Measurements from ENCODE around the gene SYNPO2.
A peak's percentile ranks its signal among the peaks of the same experiment; 100 is the strongest.
"Not testable (repeated sequence)": the region's sequence is repeated elsewhere in the genome, so short reads cannot be mapped to it uniquely, and the experiment has no call there.

SYNPO2 gene

DNA sequence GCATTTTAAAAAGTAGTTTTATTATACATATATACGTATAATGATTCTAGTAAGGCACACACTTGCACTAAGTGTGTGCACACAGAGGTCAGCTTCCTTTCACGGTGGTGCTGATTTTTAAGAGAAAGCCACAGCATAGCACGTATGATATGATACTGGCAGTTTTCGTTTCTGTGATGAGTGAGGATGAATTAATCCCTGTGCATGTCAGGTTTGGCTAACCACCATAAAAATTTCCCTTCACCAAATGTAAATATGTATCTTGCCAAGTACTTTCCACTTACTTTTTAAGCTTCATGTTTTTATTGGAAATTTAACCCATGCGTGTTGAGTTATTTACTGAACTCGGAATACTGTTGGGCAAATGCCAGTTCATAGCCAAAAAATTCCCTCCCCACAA is 84.6 kb downstream of the SYNPO2 start:
- no peak for DNase-seq (ENCODE audit: low read depth in 1 of 2, low spot score in 1 of 2)

DNA sequence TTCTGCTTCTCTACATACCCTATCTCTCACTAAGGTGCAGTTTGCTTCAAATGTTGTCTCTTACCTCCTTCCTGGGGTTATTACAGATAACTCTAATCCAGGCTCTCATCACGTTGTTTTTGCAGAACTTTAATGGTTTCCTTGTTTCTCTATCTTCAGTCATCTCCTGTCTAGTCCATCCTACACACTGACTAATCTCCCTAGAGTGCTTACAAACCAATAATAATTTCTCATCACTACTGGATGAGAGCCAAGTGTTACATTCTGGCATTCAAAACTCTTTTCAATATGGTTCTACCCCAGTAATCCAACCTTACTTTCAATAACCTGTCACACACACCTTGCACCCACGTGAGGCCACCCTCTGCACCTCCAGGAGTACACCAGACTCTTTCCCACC is 86.1 kb downstream of the SYNPO2 start:
- DNase-seq (ENCODE audit: low read depth in 1 of 2, low spot score in 1 of 2), result no peak

DNA sequence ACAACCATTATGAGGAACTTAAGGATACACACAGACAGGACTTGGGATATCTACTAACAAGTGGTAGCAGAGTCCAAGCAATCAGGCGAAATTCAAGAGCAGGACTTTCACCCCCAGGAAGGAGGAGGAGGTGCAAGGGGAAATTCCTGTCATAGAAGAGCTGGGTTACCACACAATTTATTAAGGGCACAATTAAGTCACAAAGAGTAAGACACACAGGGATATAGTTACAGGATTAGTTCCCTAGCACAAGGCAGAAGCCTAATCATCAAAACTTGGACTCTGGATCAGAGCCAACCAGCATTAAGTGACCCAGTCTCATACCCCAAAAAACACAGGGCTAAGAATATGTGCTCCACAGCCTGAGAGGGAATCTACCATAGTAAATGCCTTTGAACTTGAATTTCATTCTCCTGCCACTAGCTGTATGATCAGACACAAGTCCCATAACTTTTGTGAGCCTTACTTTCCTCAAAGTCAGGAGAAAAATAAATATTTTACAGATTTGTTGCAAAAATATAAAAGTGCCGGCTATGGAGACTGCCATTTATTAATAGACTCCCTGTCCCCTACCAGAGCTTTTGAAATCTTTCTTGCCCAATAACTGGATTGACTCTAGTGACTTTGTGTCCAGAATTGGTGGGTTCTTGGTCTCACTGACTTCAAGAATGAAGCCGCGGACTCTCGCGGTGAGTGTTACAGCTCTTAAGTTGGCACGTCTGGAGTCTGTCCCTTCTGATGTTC is 87.0 kb downstream of the SYNPO2 start:
- DNase-seq (ENCODE audit: low read depth in 1 of 2, low spot score in 1 of 2), result no peak

DNA sequence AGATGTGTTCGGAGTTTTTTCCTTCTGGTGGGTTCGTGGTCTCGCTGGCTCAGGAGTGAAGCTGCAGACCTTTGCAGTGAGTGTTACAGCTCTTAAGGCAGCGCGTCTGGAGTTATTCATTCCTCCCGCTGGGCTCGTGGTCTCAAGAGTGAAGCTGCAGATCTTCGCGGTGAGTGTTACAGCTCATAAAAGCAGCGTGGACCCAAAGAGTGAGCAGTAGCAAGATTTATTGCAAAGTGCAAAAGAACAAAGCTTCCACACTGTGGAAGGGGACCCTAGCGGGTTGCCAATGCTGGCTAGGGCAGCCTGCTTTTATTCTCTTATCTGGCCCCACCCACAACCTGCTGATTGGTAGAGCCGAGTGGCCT is 87.5 kb downstream of the SYNPO2 start:
- not testable (repeated sequence) for DNase-seq (ENCODE audit: low read depth in 1 of 2, low spot score in 1 of 2)

DNA sequence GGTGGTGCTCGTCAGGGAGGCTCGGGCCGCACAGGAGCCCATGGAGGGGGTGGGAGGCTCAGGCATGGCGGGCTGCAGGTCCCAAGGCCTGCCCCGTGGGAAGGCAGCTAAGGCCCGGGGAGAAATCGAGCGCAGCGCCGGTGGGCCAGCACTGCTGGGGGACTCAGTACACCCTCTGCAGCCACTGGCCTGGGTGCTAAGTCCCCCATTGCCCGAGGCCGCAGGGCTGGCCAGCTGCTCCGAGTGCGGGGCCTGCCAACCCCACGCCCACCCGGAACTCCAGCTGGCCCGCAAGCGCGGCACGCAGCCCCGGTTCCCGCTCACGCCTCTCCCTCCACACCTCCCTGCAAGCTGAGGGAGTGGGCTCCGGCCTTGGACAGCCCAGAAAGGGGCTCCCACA is 88.4 kb downstream of the SYNPO2 start:
- DNase-seq (ENCODE audit: low read depth in 1 of 2, low spot score in 1 of 2), result not testable (repeated sequence)

DNA sequence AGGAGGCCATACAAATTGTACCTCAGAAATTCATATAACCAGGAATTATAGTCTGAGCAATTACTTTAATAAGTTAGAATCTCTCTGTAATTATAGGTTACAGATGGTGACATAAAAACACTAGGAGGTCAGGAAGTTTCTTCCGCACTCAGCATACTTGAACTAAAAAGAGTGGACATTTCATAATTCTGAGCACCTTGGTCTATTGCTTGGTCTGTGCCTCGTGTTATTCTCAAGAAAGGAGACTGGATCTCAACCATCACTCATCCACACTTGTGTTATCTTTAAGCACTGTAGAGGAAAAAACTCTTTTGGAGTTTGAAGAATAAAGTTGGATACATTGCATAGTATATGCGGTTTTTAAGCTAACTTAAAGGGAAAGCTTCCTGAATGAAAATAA is 91.1 kb downstream of the SYNPO2 start:
- no peak for DNase-seq (ENCODE audit: low read depth in 1 of 2, low spot score in 1 of 2)

DNA sequence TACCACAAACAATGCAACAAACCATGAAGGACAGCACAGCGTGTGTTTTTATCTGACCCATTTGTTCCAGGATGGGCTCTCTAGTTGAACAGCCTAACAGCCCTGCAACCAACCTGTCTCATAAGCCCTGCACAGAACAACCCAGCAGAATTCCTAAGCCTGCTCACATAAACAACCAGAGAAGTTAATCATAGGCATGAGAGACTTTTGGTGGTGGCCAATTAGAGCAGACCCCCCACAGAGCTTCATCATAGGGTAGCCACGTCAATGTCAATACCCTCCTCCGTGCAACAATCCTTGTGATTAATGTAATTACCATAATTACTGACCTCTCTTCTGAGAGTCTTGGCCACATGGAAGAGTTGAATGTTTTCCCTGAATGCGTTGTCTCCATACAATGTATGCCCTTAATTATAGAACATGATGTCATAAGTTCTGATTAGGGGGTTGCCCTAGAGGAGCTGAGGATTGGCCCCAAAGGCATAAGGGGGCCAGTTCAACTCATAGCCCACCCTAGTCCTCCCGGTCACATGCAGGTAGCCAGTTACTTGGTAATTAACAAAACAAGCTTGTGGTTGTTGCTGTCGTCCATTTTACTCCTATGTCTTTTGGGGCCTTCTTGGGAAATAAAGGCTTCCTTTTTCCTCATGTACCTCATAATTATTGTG is 92.7 kb downstream of the SYNPO2 start:
- DNase-seq (ENCODE audit: low read depth in 1 of 2, low spot score in 1 of 2), result no peak

DNA sequence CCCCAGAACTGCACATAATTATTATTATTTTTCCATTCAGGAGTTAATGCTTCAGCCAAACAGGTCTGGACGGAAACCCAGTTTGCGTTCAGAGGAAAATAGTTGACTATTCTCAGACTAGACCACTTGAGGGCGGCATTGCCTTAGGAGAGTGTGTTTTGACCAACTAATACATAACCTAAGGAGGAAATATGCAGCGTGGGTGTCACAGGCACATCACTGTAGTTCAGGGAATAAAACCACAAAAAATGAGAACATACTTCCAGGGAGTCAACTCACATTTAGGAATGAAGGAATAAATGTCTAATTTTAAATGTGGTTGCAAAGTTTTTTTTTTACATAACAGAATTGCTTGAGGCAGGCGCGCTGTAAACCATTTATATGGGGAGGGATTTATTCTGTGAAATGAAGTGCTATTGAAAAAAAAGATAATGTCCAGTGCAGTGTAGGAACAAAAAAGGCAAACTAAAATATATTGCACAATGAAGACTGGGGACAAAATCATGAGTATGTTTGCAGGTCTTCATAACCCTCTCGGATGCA is 93.3 kb downstream of the SYNPO2 start:
- peak in 1 of 2 donors; percentile 30 for DNase-seq (ENCODE audit: low read depth in 1 of 2, low spot score in 1 of 2)

DNA sequence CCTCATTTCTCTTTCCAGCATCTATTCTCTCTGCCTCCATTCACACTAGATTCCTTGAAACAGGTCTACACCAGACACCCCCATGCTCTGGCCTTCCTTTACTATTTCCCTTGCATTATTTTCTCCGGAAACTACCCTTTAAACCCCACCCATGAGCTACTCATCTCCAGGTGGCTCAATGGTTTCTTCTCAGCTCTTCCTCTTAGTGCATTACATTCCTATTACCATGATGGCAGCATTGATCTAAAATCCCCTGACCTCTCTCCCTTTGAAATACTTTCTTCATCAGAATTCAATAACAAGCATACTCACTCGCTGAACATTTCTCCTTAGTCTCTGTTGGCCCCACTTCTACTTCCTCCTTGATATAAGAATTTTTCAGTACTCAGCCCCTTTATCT is 94.6 kb downstream of the SYNPO2 start:
- no peak for DNase-seq (ENCODE audit: low read depth in 1 of 2, low spot score in 1 of 2)

DNA sequence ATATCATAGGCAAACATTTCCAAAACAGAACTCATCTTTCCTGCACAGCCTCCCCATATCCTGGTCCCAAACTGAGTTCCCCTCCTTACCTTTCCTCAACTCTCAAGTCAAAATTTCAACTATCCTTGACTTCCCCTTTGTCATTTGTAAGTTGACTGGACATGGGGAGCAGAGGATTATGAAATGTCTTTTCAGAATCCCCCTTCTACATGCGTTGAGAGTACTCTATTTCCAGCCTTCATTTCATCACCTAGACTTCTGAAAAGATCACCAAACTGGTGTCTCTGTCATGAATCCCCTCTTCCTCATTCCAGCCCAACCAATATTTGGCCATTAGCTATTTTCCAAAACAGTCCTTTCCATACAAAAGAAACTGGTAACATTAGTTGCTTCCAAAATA is 95.2 kb downstream of the SYNPO2 start:
- no peak for DNase-seq (ENCODE audit: low read depth in 1 of 2, low spot score in 1 of 2)

DNA sequence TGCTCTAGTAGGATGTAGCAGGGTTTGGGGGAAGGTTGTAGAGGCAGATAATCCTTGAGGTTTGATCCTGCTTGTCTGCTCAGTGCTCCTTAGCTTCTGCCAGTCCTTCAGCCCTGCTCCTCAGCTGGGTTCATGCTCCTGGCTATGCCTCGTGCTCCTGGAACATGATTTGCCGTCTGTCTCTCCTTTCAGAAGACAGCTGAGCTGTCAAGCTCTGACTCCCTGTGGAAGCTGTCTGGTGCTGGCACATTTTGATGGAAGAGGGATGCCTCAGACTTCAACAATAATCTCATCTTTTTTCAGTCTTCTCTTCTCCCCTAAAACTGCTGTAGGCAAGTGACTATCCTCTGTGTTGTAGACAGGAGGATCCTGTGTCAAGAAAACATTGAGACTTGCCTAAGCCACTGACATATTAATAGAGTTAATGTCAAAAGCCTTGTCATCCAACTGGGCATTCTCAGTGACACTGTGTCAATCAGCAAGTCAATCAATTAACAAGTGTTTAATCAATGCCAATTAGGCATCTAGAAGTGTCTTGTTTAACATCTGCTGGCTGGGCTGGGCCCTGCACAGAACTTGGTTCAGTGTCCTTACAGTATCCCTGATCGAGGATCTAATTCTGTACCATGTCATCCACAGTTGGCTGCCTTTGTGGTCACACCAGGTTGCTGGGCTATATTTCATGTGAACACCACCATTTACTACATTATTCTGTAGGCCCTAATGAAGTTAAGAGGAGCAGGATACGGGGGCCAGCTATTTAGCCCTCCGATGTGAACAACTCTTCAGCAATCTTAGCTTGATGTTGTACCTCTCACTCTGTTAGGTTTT is 96.7 kb downstream of the SYNPO2 start:
- no peak for DNase-seq (ENCODE audit: low read depth in 1 of 2, low spot score in 1 of 2)

DNA sequence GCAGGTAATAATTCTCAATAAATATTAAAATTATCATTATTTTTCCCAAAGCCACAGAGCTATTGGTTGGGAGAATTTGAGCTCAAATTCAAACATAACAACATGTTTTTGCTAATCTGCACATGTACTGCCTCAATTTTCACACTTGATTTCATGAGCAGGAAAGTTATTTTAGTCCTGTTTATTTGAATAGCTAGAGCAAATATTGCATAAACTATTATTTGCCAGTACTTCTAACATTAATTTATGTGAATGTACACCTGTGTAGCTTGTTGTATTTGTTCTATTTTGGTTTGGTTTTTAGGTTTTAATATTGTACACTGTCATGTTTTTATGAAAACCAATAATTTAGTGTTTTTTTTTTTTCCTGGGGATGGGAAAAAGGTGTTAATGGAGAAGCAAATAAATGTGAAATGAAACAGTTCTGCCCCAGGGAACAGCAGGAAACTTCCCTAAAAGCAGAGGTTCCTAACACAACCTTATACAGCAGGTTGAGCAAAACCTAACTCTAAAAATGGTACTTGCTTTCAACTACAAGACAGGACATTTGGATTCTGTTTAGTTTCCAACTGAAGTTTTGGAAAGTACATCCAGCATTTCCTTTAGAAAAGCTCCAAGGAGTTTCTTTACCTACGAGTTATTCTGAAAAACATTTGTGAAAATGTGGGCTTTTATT is 99.4 kb downstream of the SYNPO2 start:
- no peak for DNase-seq (ENCODE audit: low read depth in 1 of 2, low spot score in 1 of 2)

DNA sequence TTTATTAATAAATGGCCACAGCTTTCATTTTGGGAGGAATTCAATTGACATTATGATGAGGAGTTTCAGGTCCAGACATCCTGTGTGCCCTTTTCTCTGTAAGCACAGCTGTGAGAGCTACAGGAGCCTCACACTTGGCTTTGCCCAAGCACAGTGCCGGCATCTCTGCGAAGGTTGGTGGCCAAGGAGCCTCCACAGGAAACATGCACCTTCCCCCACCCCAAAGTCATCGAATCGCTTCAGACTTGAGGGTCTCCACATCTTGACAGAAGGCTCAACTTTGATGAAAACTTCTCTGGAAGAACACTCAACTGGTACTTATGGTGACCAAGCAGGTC is 100.0 kb downstream of the SYNPO2 start:
- no peak for DNase-seq (ENCODE audit: low read depth in 1 of 2, low spot score in 1 of 2)

DNA sequence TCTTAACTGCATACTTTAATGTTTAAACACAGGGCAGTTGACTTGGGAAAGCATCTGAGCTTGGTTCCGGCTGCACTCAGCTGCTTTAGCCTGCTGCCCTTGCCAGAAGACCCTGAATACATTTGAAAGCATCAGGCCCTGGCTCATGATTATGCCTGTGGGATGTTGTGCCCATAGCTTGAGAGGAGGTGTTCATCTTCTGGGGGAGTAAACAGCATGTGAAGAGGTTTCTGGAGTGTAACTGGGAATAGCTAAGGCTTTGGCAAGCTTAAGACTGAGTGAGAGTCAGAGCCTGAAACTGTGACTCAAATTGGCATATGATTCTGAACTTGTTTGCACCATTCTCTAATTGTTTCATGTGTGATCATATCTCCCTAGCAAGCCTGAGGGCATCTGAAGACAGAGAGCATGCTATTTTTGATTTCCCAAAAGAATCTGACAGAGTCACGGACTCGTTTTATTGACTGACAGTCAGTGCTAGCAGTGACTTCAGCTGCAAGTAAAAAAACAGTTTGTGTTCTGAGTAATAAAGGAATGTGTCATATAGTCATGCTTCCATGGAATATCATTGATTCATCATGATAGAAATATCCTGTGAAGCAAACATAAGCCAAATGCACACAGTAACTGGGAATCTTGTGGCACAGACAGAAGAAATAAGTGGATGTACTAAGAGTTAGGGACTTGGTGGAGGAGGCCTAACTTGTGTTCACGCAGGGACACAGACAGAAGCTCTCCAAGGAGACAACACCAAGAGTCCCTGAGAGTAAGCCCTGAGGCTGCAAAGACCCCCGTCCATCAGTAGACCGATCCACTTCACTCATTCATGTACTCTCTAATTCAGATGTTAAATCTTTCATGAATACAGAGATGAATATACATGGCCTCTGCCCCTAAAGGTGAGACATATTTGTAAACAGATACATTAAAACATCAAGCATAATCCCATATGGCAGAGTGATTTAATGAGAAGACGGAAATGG is 100.7 kb downstream of the SYNPO2 start:
- DNase-seq (ENCODE audit: low read depth in 1 of 2, low spot score in 1 of 2), result no peak

DNA sequence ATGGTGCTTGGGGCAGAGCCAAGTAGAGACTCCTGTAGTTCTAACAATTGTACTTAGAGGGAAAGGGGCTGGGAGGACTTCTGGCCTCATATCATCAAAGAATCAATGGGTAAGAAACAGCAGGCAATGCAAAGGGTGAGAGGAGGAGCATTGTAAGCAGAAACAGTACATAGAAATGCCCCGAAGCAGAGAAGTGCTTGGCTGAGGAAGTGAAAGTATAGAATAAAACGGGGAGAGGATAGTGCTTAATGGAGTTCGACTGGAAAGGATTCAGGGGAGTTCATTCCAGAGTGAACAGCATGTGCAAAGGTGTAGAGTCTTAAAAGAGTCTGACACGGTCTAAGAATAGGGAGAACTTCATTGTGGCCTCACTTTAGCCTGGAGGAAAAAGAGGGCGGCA is 103.0 kb downstream of the SYNPO2 start:
- no peak for DNase-seq (ENCODE audit: low read depth in 1 of 2, low spot score in 1 of 2)

DNA sequence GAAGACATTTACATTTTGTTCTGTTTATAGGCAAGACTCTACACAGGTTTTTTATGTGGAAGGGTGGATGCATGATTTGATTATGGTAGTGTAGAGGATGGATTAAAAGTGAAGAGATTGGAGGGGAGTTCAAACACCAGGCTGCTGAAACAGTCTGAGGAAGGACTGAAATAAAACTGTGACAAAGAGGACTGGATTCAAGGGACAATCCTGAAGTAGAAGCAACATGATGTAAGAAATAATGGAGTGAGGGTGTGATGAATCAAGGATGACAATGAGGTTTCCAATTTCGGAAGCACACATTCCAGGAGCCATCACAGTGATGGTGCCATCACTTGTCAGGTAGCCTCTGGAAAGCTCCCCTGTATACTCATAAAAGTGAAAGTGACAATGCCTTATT is 103.5 kb downstream of the SYNPO2 start:
- DNase-seq (ENCODE audit: low read depth in 1 of 2, low spot score in 1 of 2), result no peak

DNA sequence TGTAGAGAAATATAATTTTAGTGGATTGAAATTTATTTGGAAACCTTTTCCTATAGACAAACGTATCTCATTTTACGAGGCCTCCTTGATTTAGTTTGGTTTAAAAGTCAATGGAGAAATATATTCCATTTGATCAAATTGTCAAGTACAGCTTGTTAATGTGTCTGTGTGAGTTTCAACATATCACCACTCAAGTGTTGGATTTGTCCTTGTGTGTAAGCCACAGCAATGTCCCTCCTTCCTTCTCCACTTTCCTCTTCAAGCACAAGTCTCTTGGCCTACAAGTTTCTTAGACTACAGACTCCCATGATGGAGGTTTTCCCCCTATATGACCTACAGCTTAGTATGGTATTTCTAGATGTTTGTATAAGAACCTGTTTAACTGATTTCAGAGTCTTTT is 104.7 kb downstream of the SYNPO2 start:
- no peak for DNase-seq (ENCODE audit: low read depth in 1 of 2, low spot score in 1 of 2)

DNA sequence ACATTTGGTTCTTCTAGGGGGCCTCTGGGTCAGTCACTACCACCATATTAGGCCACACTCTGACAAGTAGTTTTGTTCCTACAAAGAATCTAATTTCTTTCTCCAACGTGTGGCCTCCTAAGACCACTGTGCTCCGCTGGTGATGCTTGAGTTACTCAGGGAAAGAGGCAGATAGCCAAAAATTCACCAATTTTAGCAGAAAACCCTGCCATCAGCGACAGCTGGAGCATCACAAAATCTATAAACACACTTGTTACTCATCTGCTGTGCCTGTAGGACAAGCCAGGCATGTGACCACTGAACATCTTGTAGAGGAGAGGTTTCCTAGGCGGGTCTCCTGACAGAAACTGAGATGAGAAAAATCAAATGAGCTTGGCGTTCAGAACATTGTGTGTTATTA is 105.4 kb downstream of the SYNPO2 start:
- no peak for DNase-seq (ENCODE audit: low read depth in 1 of 2, low spot score in 1 of 2)

DNA sequence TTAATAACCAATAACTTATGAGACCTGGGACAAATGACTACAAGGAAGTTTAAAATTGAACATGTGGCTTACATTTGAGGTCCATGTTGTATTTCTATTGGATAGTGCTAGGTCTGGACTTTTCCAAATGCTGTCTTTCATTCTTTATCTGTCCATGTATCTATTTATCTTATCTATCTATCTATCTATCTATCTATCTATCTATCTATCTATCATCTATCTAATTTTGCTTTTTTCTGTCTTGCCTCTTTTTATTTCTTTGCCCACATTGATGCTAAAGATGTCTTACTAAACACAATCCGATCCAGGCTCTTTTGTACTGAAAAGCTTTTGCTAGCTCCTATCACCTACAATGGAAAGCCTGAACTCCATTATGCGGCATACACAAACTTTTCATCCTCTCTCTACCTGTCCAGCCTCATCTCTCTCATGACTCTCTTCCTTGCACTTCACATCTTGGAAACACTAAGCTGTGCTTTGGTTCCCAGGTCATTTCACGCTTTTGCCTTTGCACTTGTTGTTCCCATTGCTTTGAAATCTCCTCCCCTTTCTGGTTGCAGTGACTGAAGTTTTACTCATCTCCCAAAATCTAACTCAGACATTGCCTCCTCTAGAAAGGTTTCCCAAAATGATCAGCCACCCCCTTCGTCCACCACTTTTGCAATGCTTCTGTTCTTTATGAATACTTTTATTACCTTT is 107.2 kb downstream of the SYNPO2 start:
- no peak for DNase-seq (ENCODE audit: low read depth in 1 of 2, low spot score in 1 of 2)

DNA sequence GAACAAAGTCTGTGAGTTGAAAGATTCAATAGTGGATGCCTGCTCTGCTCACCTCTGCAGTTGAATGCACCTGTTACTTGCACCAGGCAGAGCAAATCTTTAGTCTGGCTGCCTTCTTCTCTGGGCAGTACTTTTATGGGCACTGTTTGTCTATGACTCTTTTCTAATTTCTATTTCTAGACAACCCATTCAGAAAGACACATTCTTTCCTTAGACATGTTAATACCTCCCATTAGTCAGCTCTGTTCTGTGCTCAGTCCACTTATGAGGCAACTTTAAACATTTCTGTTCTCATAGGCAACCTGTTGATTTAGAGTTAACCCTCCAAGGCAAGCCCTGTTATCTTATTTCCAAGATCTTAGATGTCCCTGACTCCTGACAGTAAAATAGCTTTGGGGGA is 108.9 kb downstream of the SYNPO2 start:
- no peak for DNase-seq (ENCODE audit: low read depth in 1 of 2, low spot score in 1 of 2)
